CD4-positive, alpha-beta T cell treated with Interleukin-21 for 1 hour (primary cell): ENCODE results near the gene WNT4.

Experiments used
- DNase-seq: peaks from one replicate; pipeline ENCODE4 v3.0.0-alpha.2; 2020

The WNT4 gene

GRCh38 chr1:22143065-22144033, at the start of gene WNT4:
Gene WNT4, minus strand, starts transcription at chr1:22143097. Its CDS starts 175 bp downstream, at chr1:22142922.
- peak; percentile 28 for DNase-seq

GRCh38 chr1:22190731-22191130, 47.8 kb upstream of the WNT4 start:
- no peak for DNase-seq

- no peak for DNase-seq
Measured at GRCh38 chr1:22190251-22190650, 47.4 kb upstream of the WNT4 start.

GRCh38 chr1:22189619-22190018, 46.7 kb upstream of the WNT4 start:
- no peak for DNase-seq

- DNase-seq = no peak
Measured at GRCh38 chr1:22188914-22189313, 46.0 kb upstream of the WNT4 start.

GRCh38 chr1:22188436-22188835, 45.5 kb upstream of the WNT4 start:
- DNase-seq = no peak

GRCh38 chr1:22186311-22186710, 43.4 kb upstream of the WNT4 start:
- no peak for DNase-seq

GRCh38 chr1:22184892-22185612, 42.2 kb upstream of the WNT4 start:
- no peak for DNase-seq

- DNase-seq = no peak
Measured at GRCh38 chr1:22184454-22184853, 41.6 kb upstream of the WNT4 start.

- DNase-seq = no peak
Measured at GRCh38 chr1:22182715-22183114, 39.8 kb upstream of the WNT4 start.

- DNase-seq = no peak
Measured at GRCh38 chr1:22179197-22179803, 36.4 kb upstream of the WNT4 start.

GRCh38 chr1:22177354-22178003, 34.6 kb upstream of the WNT4 start:
- no peak for DNase-seq

GRCh38 chr1:22176258-22176657, 33.4 kb upstream of the WNT4 start:
- no peak for DNase-seq

GRCh38 chr1:22174446-22175220, 31.7 kb upstream of the WNT4 start:
- DNase-seq = no peak

GRCh38 chr1:22171951-22172715, 29.2 kb upstream of the WNT4 start:
- no peak for DNase-seq

GRCh38 chr1:22169816-22170215, 26.9 kb upstream of the WNT4 start:
- DNase-seq = no peak

- DNase-seq = no peak
Measured at GRCh38 chr1:22168412-22168973, 25.6 kb upstream of the WNT4 start.

- DNase-seq = no peak
Measured at GRCh38 chr1:22166439-22166838, 23.5 kb upstream of the WNT4 start.

GRCh38 chr1:22164841-22165808, 22.2 kb upstream of the WNT4 start:
- DNase-seq = no peak

GRCh38 chr1:22163564-22163963, 20.7 kb upstream of the WNT4 start:
- DNase-seq = no peak
